Epithelial cell of esophagus (primary cell): ENCODE measurements around the gene OST4.

Source experiments
- DNase-seq: peaks from one replicate; pipeline ENCODE4 v3.0.0; 2010; ENCODE audit warnings: low read depth
- H3K4me3 ChIP-seq: 2 replicates; pipeline ENCODE4 v1.5.1; 2011; ENCODE audit warnings: mild to moderate bottlenecking, low read length, control low read depth
- TF ChIP-seq, protein P1 (sequence below): IDR thresholded peaks from 2 replicates; pipeline ENCODE4 v1.5.1; 2011; ENCODE audit warnings: low read depth, mild to moderate bottlenecking, low read length, control low read depth, inconsistent platforms; ENCODE audit not compliant: insufficient read depth; ENCODE audit errors: missing control alignments

The OST4 gene

DNA sequence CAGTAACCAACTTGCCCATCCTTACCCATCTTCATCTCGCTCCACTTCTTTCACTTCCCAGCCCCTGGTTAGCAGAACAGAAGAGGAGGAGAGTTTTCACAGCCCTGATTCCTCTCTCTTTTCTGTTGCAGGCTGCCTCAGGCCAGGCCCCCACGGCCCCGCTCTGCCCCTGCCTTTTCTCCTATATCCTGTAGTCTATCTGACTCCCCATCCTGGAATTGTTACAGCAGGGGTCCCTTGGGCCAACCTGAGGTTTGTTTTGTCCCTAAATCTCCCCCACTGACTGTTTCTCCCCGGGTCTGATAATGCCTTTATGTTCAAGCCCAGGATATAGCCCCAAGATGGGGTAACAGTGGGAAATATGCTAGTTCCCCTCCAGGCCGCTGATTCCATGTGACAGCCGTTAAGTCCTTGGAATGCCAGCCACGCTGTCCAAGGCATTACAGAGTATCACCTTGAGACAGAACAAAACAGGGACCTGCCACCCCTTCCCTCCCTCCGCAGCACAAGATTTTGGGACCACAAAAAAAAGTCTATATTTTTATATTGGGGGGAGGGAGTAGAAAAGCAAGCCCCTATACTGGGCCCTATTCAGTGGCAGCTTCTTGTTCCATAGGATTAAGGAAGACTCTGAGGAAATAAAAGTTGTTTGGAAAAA, 1.4 kb downstream of the OST4 start:
- peak overlapping the region; percentile 99 for H3K4me3 ChIP-seq
- TF ChIP-seq, protein P1, sequence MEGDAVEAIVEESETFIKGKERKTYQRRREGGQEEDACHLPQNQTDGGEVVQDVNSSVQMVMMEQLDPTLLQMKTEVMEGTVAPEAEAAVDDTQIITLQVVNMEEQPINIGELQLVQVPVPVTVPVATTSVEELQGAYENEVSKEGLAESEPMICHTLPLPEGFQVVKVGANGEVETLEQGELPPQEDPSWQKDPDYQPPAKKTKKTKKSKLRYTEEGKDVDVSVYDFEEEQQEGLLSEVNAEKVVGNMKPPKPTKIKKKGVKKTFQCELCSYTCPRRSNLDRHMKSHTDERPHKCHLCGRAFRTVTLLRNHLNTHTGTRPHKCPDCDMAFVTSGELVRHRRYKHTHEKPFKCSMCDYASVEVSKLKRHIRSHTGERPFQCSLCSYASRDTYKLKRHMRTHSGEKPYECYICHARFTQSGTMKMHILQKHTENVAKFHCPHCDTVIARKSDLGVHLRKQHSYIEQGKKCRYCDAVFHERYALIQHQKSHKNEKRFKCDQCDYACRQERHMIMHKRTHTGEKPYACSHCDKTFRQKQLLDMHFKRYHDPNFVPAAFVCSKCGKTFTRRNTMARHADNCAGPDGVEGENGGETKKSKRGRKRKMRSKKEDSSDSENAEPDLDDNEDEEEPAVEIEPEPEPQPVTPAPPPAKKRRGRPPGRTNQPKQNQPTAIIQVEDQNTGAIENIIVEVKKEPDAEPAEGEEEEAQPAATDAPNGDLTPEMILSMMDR, result no peak

DNA sequence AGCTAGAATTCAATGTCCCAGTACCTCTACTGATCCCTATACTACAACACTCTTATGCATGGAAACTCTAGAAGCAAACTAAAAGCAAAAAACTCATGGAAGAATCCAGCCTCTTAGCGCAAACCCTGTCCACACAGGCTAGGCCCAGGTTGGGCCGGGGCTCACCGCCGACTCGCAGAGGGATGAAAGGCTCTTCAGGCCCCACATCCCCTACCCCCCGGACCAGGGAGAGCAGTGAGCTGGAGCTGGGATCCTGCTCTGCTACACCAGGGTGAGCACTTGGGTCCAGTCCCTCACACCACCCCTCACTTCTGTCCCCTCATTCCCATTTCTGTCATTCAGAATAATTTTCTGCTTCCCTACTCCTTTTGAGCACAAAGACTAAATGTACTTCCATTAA, 2.0 kb downstream of the OST4 start:
- no peak overlapping the region for H3K4me3 ChIP-seq
- TF ChIP-seq, protein P1, result no peak
- DNase-seq, result no peak

More for the DNA sequence above, 1.4 kb downstream of the OST4 start:
- DNase-seq, result no peak

DNA sequence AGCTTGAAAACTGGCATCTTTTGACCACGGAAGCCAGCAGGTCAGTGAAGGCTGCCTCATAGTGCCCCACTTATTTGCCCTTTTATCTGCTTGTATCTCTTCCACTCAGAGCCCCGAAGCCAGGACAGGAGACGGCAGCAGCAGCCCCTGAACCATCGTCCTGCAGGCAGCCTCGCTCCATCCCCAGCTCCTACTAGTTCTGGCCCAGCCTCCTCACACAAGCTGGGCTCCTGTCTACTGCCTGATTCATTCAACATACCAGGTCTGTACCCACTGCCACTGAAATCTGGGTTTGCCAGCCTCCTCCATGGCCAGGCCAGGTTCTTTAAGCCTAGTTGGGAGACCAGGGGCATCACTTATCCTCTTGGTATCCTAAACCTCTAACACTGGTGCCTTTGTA, 4.1 kb downstream of the OST4 start:
- no peak overlapping the region for H3K4me3 ChIP-seq
- TF ChIP-seq, protein P1, result no peak

DNA sequence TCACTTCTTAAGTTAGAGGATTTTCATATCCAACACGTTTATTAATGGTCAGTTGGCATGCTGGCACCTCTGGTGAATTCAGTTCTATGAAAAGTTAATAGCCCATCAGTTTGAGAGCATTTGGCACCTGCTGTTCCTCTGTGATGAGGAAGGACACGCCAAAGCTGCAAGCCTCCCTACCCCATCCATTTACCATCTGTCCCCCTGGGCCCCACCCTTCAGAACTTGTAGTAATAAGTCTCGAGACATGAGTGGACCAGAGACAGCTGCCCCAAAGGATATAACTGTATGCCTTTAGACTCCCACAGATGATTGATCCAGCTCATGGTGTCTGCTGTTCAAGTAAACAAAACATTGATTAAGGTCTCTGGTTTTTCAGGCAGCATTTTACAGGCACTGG, 6.3 kb downstream of the OST4 start:
- TF ChIP-seq, protein P1, result no peak
- no peak overlapping the region for H3K4me3 ChIP-seq
- no peak for DNase-seq

More for the DNA sequence above, 4.1 kb downstream of the OST4 start:
- no peak for DNase-seq

DNA sequence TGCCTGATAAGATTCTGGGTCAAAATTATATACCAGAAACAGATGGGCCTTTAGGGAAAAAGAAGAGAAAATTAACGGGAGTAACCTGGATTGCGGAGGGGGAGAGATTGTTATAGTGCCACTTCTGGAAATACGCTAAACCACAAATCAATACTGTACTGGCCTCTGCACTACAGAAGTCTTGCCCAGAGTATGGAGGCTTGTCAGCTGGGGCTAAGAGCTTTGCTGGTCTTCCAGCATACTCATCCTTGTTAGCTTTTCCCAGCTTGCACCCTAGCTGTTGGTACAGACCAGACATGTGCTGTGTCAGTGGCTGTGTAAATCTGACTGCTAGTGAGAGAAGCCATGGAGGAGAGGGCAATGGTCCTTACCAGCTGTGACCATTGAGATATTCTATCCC, 11.1 kb downstream of the OST4 start:
- no peak for DNase-seq
- H3K4me3 ChIP-seq, result no peak overlapping the region
- TF ChIP-seq, protein P1, result no peak

GRCh38 chr2:27059141-27059820, 12.2 kb downstream of the OST4 start:
- no peak overlapping the region for H3K4me3 ChIP-seq
- TF ChIP-seq, protein P1, result no peak
- DNase-seq, result no peak

GRCh38 chr2:27058210-27058609, 13.2 kb downstream of the OST4 start:
- no peak overlapping the region for H3K4me3 ChIP-seq
- no peak for DNase-seq
- TF ChIP-seq, protein P1, result no peak
